Activated CD4-positive, alpha-beta memory T cell treated with anti-CD3 and anti-CD28 coated beads for 36 hours (primary cell): ENCODE measurements around the gene PDE4D. TPM values are rescaled to one million over a fixed set of nuclear protein-coding genes. Genes with fewer than 3 reads are reported as not detected.

Experiments used
- CTCF ChIA-PET: fragments of 350-600 bp; sonication (Branson Sonifier 250); formaldehyde crosslinking; loops from one replicate; lab custom pipeline; 2021; ENCODE audit warnings: antibody characterized with exemption, inconsistent platforms; lab: Charles Lee
- POLR2A ChIA-PET: fragments of 350-600 bp; sonication (Branson Sonifier 250); formaldehyde crosslinking; loops from one replicate; lab custom pipeline; 2021; ENCODE audit warnings: antibody characterized with exemption; lab: Charles Lee
- DNase-seq: peaks from one replicate; pipeline ENCODE4 v3.0.0-alpha.2; 2020
- H3K27ac Mint-ChIP-seq: one replicate; pipeline ENCODE4 v1.8.0; 2021; ENCODE audit warnings: mixed read lengths
- H3K27me3 Mint-ChIP-seq: one replicate; pipeline ENCODE4 v1.8.0; 2021; ENCODE audit warnings: mixed read lengths
- H3K36me3 Mint-ChIP-seq: one replicate; pipeline ENCODE4 v1.8.0; 2021; ENCODE audit warnings: mixed read lengths
- H3K4me1 Mint-ChIP-seq: one replicate; pipeline ENCODE4 v1.8.0; 2021; ENCODE audit warnings: low read depth, mixed read lengths
- H3K4me3 Mint-ChIP-seq: one replicate; pipeline ENCODE4 v1.8.0; 2021; ENCODE audit warnings: mild to moderate bottlenecking, mixed read lengths
- H3K9me3 Mint-ChIP-seq: one replicate; pipeline ENCODE4 v1.8.0; 2021; ENCODE audit warnings: mixed read lengths
- intact Hi-C: fragments of 100-400 bp; cut with micrococcal nuclease; formaldehyde crosslinking; loops from one replicate; pipeline ENCODE4 v1.15.1; 2023
- total RNA-seq, 2 experiments: library from RNA; stranded (reverse); gene quantifications; one replicate each; pipeline ENCODE4 v1.2.3, GENCODE V29; 2021

PDE4D gene
- total RNA-seq, 2 experiments from 2014 or later = 49.3 to 50.8 TPM

- no peak overlapping the region for H3K4me3 Mint-ChIP-seq
- no peaks in the 10 kb centered on the region for H3K36me3 Mint-ChIP-seq
- H3K9me3 Mint-ChIP-seq = no peaks in the 10 kb centered on the region
- intact Hi-C loops = loop anchor here (5.0 to 10.0 kb wide), 2 partner anchors 297 to 310 kb away; no protein-coding TSS in a partner anchor
- POLR2A ChIA-PET = no interaction called here
- no peak for DNase-seq
- peaks cover 20% of the 10 kb centered on the region for H3K27me3 Mint-ChIP-seq
- H3K4me1 Mint-ChIP-seq = peaks cover 3% of the 10 kb centered on the region
- CTCF ChIA-PET = interaction anchor here (0.8 to 7.2 kb wide), 8 partner anchors 11 to 298 kb away, joined by 3 to 111 read pairs (median 6); no protein-coding TSS in a partner anchor
- no peak overlapping the region for H3K27ac Mint-ChIP-seq
These were observed 708.8 kb downstream of the PDE4D start for GRCh38 chr5:59184769-59185168.

GRCh38 chr5:59182760-59183159, 710.8 kb downstream of the PDE4D start:
- ChIA-PET CTCF (interaction anchor here (0.6 to 1.0 kb wide), 2 partner anchors 183 to 198 kb away, joined by 3 to 4 read pairs; no protein-coding TSS in a partner anchor), POLR2A (no interaction called here)
- Mint-ChIP-seq H3K36me3 (no peaks in the 10 kb centered on the region), H3K9me3 (no peaks in the 10 kb centered on the region), H3K27ac (no peak overlapping the region), H3K4me3 (no peak overlapping the region), H3K4me1 (peaks cover 8% of the 10 kb centered on the region), H3K27me3 (peaks cover 9% of the 10 kb centered on the region)
- intact Hi-C loops = loop anchor here (10.0 kb wide), 1 partner anchor 312 kb away; no protein-coding TSS in a partner anchor
- no peak for DNase-seq

- Mint-ChIP-seq H3K27me3 (peaks cover 4% of the 10 kb centered on the region), H3K36me3 (no peaks in the 10 kb centered on the region), H3K9me3 (no peaks in the 10 kb centered on the region), H3K4me3 (no peak overlapping the region), H3K27ac (no peak overlapping the region), H3K4me1 (peaks cover 10% of the 10 kb centered on the region)
- ChIA-PET POLR2A (no interaction called here), CTCF (interaction anchor here (0.7 to 3.0 kb wide), 7 partner anchors 8 to 294 kb away, joined by 3 to 17 read pairs (median 5); no protein-coding TSS in a partner anchor)
- intact Hi-C loops = loop anchor here (10.0 kb wide), 1 partner anchor 314 kb away; no protein-coding TSS in a partner anchor
- no peak for DNase-seq
These were observed 713.0 kb downstream of the PDE4D start for GRCh38 chr5:59180515-59180914.

GRCh38 chr5:59179704-59180103, 713.8 kb downstream of the PDE4D start:
- no peak for DNase-seq
- H3K27ac Mint-ChIP-seq = no peak overlapping the region
- no peaks in the 10 kb centered on the region for H3K36me3 Mint-ChIP-seq
- POLR2A ChIA-PET = no interaction called here
- no peak overlapping the region for H3K4me3 Mint-ChIP-seq
- intact Hi-C loops = loop anchor here (10.0 kb wide), 1 partner anchor 315 kb away; no protein-coding TSS in a partner anchor
- CTCF ChIA-PET = interaction anchor here (1.7 to 3.0 kb wide), 3 partner anchors 8 to 293 kb away, joined by 5 to 17 read pairs (median 7); no protein-coding TSS in a partner anchor
- H3K9me3 Mint-ChIP-seq = no peaks in the 10 kb centered on the region
- peaks cover 2% of the 10 kb centered on the region for H3K27me3 Mint-ChIP-seq
- H3K4me1 Mint-ChIP-seq = peaks cover 10% of the 10 kb centered on the region

GRCh38 chr5:59178482-59178881, 715.0 kb downstream of the PDE4D start:
- CTCF ChIA-PET = interaction anchor here (1.0 to 3.0 kb wide), 3 partner anchors 10 to 292 kb away, joined by 4 to 17 read pairs (median 7); no protein-coding TSS in a partner anchor
- intact Hi-C loops = no loop called here

GRCh38 chr5:59178071-59178470, 715.5 kb downstream of the PDE4D start:
- intact Hi-C loops = no loop called here
- POLR2A ChIA-PET = no interaction called here
- no peak overlapping the region for H3K27ac Mint-ChIP-seq
- no peaks in the 10 kb centered on the region for H3K36me3 Mint-ChIP-seq
- no peaks in the 10 kb centered on the region for H3K27me3 Mint-ChIP-seq
- DNase-seq = no peak
- H3K4me3 Mint-ChIP-seq = no peak overlapping the region
- H3K4me1 Mint-ChIP-seq = peaks cover 18% of the 10 kb centered on the region
- CTCF ChIA-PET = interaction anchor here (1.0 to 5.9 kb wide), 3 partner anchors 10 to 291 kb away, joined by 4 to 144 read pairs (median 17); no protein-coding TSS in a partner anchor
- no peaks in the 10 kb centered on the region for H3K9me3 Mint-ChIP-seq

More at GRCh38 chr5:59178482-59178881, 715.0 kb downstream of the PDE4D start:
- Mint-ChIP-seq H3K9me3 (no peaks in the 10 kb centered on the region), H3K27ac (no peak overlapping the region), H3K4me1 (peaks cover 18% of the 10 kb centered on the region), H3K4me3 (no peak overlapping the region), H3K27me3 (no peaks in the 10 kb centered on the region), H3K36me3 (no peaks in the 10 kb centered on the region)
- DNase-seq = no peak
- POLR2A ChIA-PET = no interaction called here

- no peaks in the 10 kb centered on the region for H3K9me3 Mint-ChIP-seq
- ChIA-PET POLR2A (no interaction called here), CTCF (interaction anchor here (1.0 to 5.9 kb wide), 3 partner anchors 10 to 290 kb away, joined by 4 to 144 read pairs (median 17); no protein-coding TSS in a partner anchor)
- no peak overlapping the region for H3K4me3 Mint-ChIP-seq
- no peaks in the 10 kb centered on the region for H3K27me3 Mint-ChIP-seq
- no peak for DNase-seq
- intact Hi-C loops = no loop called here
- H3K36me3 Mint-ChIP-seq = no peaks in the 10 kb centered on the region
- peaks cover 18% of the 10 kb centered on the region for H3K4me1 Mint-ChIP-seq
- H3K27ac Mint-ChIP-seq = no peak overlapping the region
These were observed 715.9 kb downstream of the PDE4D start for GRCh38 chr5:59177644-59178043.

GRCh38 chr5:59174248-59174844, 719.2 kb downstream of the PDE4D start:
- DNase-seq = peak; percentile 33
- Mint-ChIP-seq H3K27me3 (no peaks in the 10 kb centered on the region), H3K9me3 (no peaks in the 10 kb centered on the region), H3K4me3 (no peak overlapping the region), H3K4me1 (peaks cover 24% of the 10 kb centered on the region), H3K36me3 (no peaks in the 10 kb centered on the region), H3K27ac (no peak overlapping the region)
- POLR2A ChIA-PET = interaction anchor here (0.8 kb wide), 1 partner anchor 135 kb away, joined by 3 read pairs; no protein-coding TSS in a partner anchor
- CTCF ChIA-PET = interaction anchor here (0.7 to 5.9 kb wide), 40 partner anchors 10 to 305 kb away, joined by 3 to 144 read pairs (median 5); no protein-coding TSS in a partner anchor
- intact Hi-C loops = loop anchor here (1.0 to 2.0 kb wide), 6 partner anchors 47 to 303 kb away; no protein-coding TSS in a partner anchor

- POLR2A ChIA-PET = no interaction called here
- CTCF ChIA-PET = interaction anchor here (0.5 to 5.9 kb wide), 37 partner anchors 10 to 302 kb away, joined by 3 to 144 read pairs (median 5); no protein-coding TSS in a partner anchor
- H3K4me1 Mint-ChIP-seq = peaks cover 24% of the 10 kb centered on the region
These were observed 719.9 kb downstream of the PDE4D start for GRCh38 chr5:59173578-59173977.

GRCh38 chr5:59171131-59171530, 722.4 kb downstream of the PDE4D start:
- H3K27ac Mint-ChIP-seq = no peak overlapping the region
- intact Hi-C loops = no loop called here
- no peaks in the 10 kb centered on the region for H3K36me3 Mint-ChIP-seq
- no peaks in the 10 kb centered on the region for H3K27me3 Mint-ChIP-seq
- peaks cover 14% of the 10 kb centered on the region for H3K4me1 Mint-ChIP-seq
- no peak overlapping the region for H3K4me3 Mint-ChIP-seq
- H3K9me3 Mint-ChIP-seq = no peaks in the 10 kb centered on the region
- POLR2A ChIA-PET = no interaction called here
- CTCF ChIA-PET = no interaction called here
- no peak for DNase-seq

More at GRCh38 chr5:59173578-59173977, 719.9 kb downstream of the PDE4D start:
- no peaks in the 10 kb centered on the region for H3K27me3 Mint-ChIP-seq
- H3K4me3 Mint-ChIP-seq = no peak overlapping the region
- no peaks in the 10 kb centered on the region for H3K9me3 Mint-ChIP-seq
- DNase-seq = no peak
- no peaks in the 10 kb centered on the region for H3K36me3 Mint-ChIP-seq
- intact Hi-C loops = no loop called here
- H3K27ac Mint-ChIP-seq = no peak overlapping the region

- intact Hi-C loops = no loop called here
These were observed 723.8 kb downstream of the PDE4D start for GRCh38 chr5:59169768-59170150.

More at GRCh38 chr5:59169768-59170150, 723.8 kb downstream of the PDE4D start:
- ChIA-PET POLR2A (no interaction called here), CTCF (interaction anchor here (1.1 to 1.8 kb wide), 2 partner anchors 13 to 284 kb away, joined by 5 read pairs; no protein-coding TSS in a partner anchor)
- Mint-ChIP-seq H3K4me3 (no peak overlapping the region), H3K27ac (no peak overlapping the region), H3K9me3 (no peaks in the 10 kb centered on the region), H3K4me1 (peaks cover 14% of the 10 kb centered on the region), H3K27me3 (no peaks in the 10 kb centered on the region), H3K36me3 (no peaks in the 10 kb centered on the region)
- no peak for DNase-seq
